B cell (primary cell): ENCODE results near the gene PTPN4. TPM values are rescaled to one million over a fixed set of nuclear protein-coding genes. Genes with fewer than 3 reads are reported as not detected.

Source experiments
- ATAC-seq: fragments of 200-7000 bp; cut with Tn5 transposase; one replicate; pipeline ENCODE4 v1.10.0; 2021; ENCODE audit warnings: low read depth, mild to moderate bottlenecking, moderate number of reproducible peaks, moderate library complexity
- CTCF ChIA-PET: fragments of 350-600 bp; sonication (Branson Sonifier 250); formaldehyde crosslinking; loops from one replicate; lab custom pipeline; 2021; ENCODE audit warnings: antibody characterized with exemption, inconsistent platforms; lab: Charles Lee
- POLR2A ChIA-PET: fragments of 350-600 bp; sonication (Branson Sonifier 250); formaldehyde crosslinking; loops from one replicate; lab custom pipeline; 2021; ENCODE audit warnings: antibody characterized with exemption; lab: Charles Lee
- DNase-seq: peaks from one replicate; pipeline ENCODE4 v3.0.0; 2013
- H2AFZ ChIP-seq: 2 replicates; pipeline ENCODE4 v1.6.1; 2012; ENCODE audit warnings: mild to moderate bottlenecking, low read depth, low read length; ENCODE audit not compliant: insufficient read depth, poor library complexity, severe bottlenecking
- H3K27ac ChIP-seq, 2 donors: 1 replicate in 1 of 2; 2 replicates in 1 of 2; pipeline ENCODE4 v1.5.1; 2012 to 2013; ENCODE audit warnings: low read length in 2 of 2, mild to moderate bottlenecking in 2 of 2, moderate library complexity in 1 of 2
- H3K27me3 ChIP-seq, 4 experiments: fragments of 200-600 bp in 1 of 4; sonication (generic) in 1 of 4; replicated peaks in 1 of 4; 1 replicate in 2 of 4; 2 replicates in 2 of 4; pipeline versions ENCODE4 v1.6.1 to v1.7.0; 2013 to 2016; ENCODE audit warnings: low read length in 3 of 4, mild to moderate bottlenecking in 2 of 4, mixed read lengths in 1 of 4, moderate library complexity in 1 of 4; ENCODE audit not compliant: insufficient read depth in 4 of 4, control insufficient read depth in 3 of 4; ENCODE audit errors: control extremely low read depth in 1 of 4
- H3K36me3 ChIP-seq, 2 experiments: replicated peaks in 1 of 2; 1 replicate in 1 of 2; 2 replicates in 1 of 2; pipeline versions ENCODE4 v1.6.1 to v1.7.1; 2013; ENCODE audit warnings: low read length in 1 of 2; ENCODE audit not compliant: insufficient read depth in 2 of 2, control insufficient read depth in 1 of 2; ENCODE audit errors: control extremely low read depth in 1 of 2, extremely low read depth in 1 of 2
- H3K4me1 ChIP-seq, 2 donors: fragments of 200-600 bp in 1 of 2; sonication (generic) in 1 of 2; 1 replicate in 1 of 2; 2 replicates in 1 of 2; pipeline versions ENCODE4 v1.5.1 to v1.6.1; 2013 to 2017; ENCODE audit warnings: low read length in 2 of 2; ENCODE audit not compliant: control insufficient read depth in 2 of 2, insufficient read depth in 2 of 2
- H3K4me2 ChIP-seq: replicated peaks from 2 replicates; pipeline ENCODE3; 2012; ENCODE audit warnings: mild to moderate bottlenecking, low read depth, low read length; ENCODE audit not compliant: poor library complexity, severe bottlenecking
- H3K4me3 ChIP-seq, 5 experiments: fragments of 200-600 bp in 1 of 5; sonication (generic) in 1 of 5; 1 replicate in 3 of 5; 2 replicates in 2 of 5; pipeline versions ENCODE4 v1.5.1 to v1.7.0; 2011 to 2016; ENCODE audit warnings: low read length in 4 of 5, mild to moderate bottlenecking in 4 of 5, low read depth in 2 of 5, control low read depth in 1 of 5, moderate library complexity in 1 of 5; ENCODE audit not compliant: insufficient read depth in 1 of 5; ENCODE audit errors: control extremely low read depth in 1 of 5, extremely low read depth in 1 of 5
- H3K79me2 ChIP-seq: fragments of 200-600 bp; sonication (generic); one replicate; pipeline ENCODE4 v1.6.0; 2016; ENCODE audit warnings: low read length; ENCODE audit not compliant: control insufficient read depth, insufficient read depth
- H3K9ac ChIP-seq: fragments of 200-600 bp; sonication (generic); 2 replicates; pipeline ENCODE4 v1.6.1; 2017; ENCODE audit warnings: mild to moderate bottlenecking, low read length, moderate library complexity
- H3K9me3 ChIP-seq, 3 donors: one replicate each; pipeline versions ENCODE4 v1.6.1 to v1.7.1; 2013; ENCODE audit warnings: low read length in 2 of 3; ENCODE audit not compliant: control insufficient read depth in 2 of 3, insufficient read depth in 1 of 3; ENCODE audit errors: control extremely low read depth in 1 of 3
- H4K20me1 ChIP-seq: 2 replicates; pipeline ENCODE4 v1.6.0; 2012; ENCODE audit warnings: mild to moderate bottlenecking, low read length; ENCODE audit not compliant: insufficient read depth, control insufficient read depth, poor library complexity, severe bottlenecking
- H3K27ac Mint-ChIP-seq: one replicate; pipeline ENCODE4 v1.8.0; 2021; ENCODE audit warnings: mixed read lengths
- H3K27me3 Mint-ChIP-seq: one replicate; pipeline ENCODE4 v1.8.0; 2021; ENCODE audit warnings: mixed read lengths
- H3K4me1 Mint-ChIP-seq: one replicate; pipeline ENCODE4 v1.8.0; 2021; ENCODE audit warnings: mixed read lengths
- H3K4me3 Mint-ChIP-seq: one replicate; pipeline ENCODE4 v1.8.0; 2021; ENCODE audit warnings: mixed read lengths
- H3K9me3 Mint-ChIP-seq: one replicate; pipeline ENCODE4 v1.8.0; 2022; ENCODE audit warnings: mixed read lengths; ENCODE audit not compliant: insufficient read depth
- EZH2 ChIP-seq: IDR thresholded peaks from 2 replicates; pipeline ENCODE4 v1.6.1; 2012; ENCODE audit warnings: borderline replicate concordance, low read depth, mild to moderate bottlenecking, moderate library complexity, low read length; ENCODE audit not compliant: insufficient read depth, poor library complexity, severe bottlenecking
- WGBS: methylation state at CpG from one replicate; pipeline ENCODE4 v1.1.5; 2013; ENCODE audit warnings: missing lambda C conversion rate; ENCODE audit not compliant: insufficient coverage; 5-methylcytosine and 5-hydroxymethylcytosine counted together
- intact Hi-C: fragments of 100-400 bp; cut with micrococcal nuclease; formaldehyde crosslinking; loops from one replicate; pipeline ENCODE4 v1.10.0; 2022
- polyA plus RNA-seq: library from polyadenylated mRNA; depleted of rRNA; stranded (reverse); fragments of >200 nt; gene quantifications from 2 replicates; pipeline ENCODE4 v1.2.3, GENCODE V29; 2012
- total RNA-seq, 2 donors: library from RNA; stranded (reverse); fragments of 120-200 nt in 1 of 2; gene quantifications; 1 replicate in 1 of 2; 2 replicates in 1 of 2; pipeline versions ENCODE4 v1.2.3 to v1.2.4, GENCODE V29; 2013 to 2022
- TF ChIP-seq, protein P1 (sequence below): fragments of 200-600 bp; IDR thresholded peaks from one replicate; pipeline ENCODE4 v1.8.0; 2022; ENCODE audit warnings: antibody characterized with exemption, mild to moderate bottlenecking

PTPN4 gene
- total and polyA plus RNA-seq, 2 donors (not counting 1 experiment from before 2014, with no cell fraction given): 12.6 to 54.8 TPM

DNA sequence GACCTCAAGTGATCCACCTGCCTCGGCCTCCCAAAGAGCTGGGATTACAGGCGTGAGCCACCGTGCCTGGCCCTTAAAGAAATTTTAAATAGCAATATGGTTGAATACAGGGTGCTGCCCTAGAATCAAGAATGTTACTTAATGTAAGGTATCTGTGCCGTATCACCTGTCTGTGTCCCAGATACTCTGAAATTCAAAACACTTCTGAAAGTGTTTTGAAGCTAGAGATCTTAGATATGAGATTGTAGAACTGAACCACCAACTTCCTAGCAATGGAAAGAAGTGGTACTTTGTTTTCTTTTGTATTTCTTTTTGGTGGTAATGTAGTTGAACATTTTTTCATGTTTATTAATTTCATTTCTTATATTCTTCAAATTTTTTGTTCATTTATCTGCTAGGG is 13.0 kb downstream of the PTPN4 start:
- Mint-ChIP-seq H3K4me1 (peaks cover 21% of the 10 kb centered on the region), H3K9me3 (no peaks in the 10 kb centered on the region), H3K27ac (no peak overlapping the region), H3K27me3 (no peaks in the 10 kb centered on the region), H3K4me3 (no peak overlapping the region)
- H3K9me3 ChIP-seq: peaks cover 0 to 4% (median 0%) of the 10 kb centered on the region in 3 donors
- no peaks in the 10 kb centered on the region for H3K27me3 ChIP-seq
- no peak overlapping the region for H3K4me2 ChIP-seq
- peaks cover 0 to 2% of the 10 kb centered on the region in 2 experiments for H3K36me3 ChIP-seq
- H3K4me3 ChIP-seq: no peak overlapping the region
- H4K20me1 ChIP-seq: peaks cover 34% of the 10 kb centered on the region
- ATAC-seq: no peak
- DNase-seq: no peak
- 92% methylated on average over 4 of the region's 4 CpGs for whole genome bisulfite sequencing
- H2AFZ ChIP-seq: no peak overlapping the region
- no peak overlapping the region for H3K27ac ChIP-seq
- TF ChIP-seq, protein P1, sequence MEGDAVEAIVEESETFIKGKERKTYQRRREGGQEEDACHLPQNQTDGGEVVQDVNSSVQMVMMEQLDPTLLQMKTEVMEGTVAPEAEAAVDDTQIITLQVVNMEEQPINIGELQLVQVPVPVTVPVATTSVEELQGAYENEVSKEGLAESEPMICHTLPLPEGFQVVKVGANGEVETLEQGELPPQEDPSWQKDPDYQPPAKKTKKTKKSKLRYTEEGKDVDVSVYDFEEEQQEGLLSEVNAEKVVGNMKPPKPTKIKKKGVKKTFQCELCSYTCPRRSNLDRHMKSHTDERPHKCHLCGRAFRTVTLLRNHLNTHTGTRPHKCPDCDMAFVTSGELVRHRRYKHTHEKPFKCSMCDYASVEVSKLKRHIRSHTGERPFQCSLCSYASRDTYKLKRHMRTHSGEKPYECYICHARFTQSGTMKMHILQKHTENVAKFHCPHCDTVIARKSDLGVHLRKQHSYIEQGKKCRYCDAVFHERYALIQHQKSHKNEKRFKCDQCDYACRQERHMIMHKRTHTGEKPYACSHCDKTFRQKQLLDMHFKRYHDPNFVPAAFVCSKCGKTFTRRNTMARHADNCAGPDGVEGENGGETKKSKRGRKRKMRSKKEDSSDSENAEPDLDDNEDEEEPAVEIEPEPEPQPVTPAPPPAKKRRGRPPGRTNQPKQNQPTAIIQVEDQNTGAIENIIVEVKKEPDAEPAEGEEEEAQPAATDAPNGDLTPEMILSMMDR: no peak
- no peak for TF ChIP-seq EZH2
- H3K79me2 ChIP-seq: peaks cover 76% of the 10 kb centered on the region
- intact Hi-C loops: no loop called here
- H3K4me1 ChIP-seq: no peaks in the 10 kb centered on the region
- H3K9ac ChIP-seq: no peak overlapping the region
- ChIA-PET POLR2A (no interaction called here), CTCF (no interaction called here)

DNA sequence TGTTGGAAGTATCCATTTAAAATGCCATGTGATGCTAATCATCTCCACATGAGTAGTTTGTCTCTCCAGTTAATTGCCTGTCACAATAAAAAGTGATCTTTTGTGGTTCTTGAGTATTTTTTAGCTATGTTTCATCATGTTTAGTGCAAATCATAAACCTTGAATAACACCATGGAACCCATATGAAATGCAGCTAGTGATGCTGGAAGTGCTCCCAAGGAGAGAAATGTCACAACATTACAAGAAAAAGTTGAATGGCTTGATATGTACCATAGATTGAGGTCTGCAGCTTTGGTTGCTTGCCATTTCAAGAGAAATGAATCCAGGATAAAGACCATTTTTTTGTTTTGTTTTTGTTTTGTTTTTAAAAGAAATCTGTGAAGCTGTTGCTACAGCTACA is 14.3 kb downstream of the PTPN4 start:
- H3K27me3 ChIP-seq: no peaks in the 10 kb centered on the region
- H3K9me3 Mint-ChIP-seq: no peaks in the 10 kb centered on the region
- no peak overlapping the region for H3K9ac ChIP-seq
- H3K27ac Mint-ChIP-seq: no peak overlapping the region
- no peak overlapping the region for H3K4me2 ChIP-seq
- H3K4me1 Mint-ChIP-seq: peaks cover 21% of the 10 kb centered on the region
- no peaks in the 10 kb centered on the region for H3K4me1 ChIP-seq
- ATAC-seq (no peak), DNase-seq (no peak)
- TF ChIP-seq, protein P1: no peak
- no peak for TF ChIP-seq EZH2
- CTCF ChIA-PET: interaction anchor here (0.5 kb wide), 1 partner anchor 415 kb away, joined by 3 read pairs; no protein-coding TSS in a partner anchor
- peaks cover 64% of the 10 kb centered on the region for H3K79me2 ChIP-seq
- intact Hi-C loops: no loop called here
- no peak overlapping the region for H3K4me3 ChIP-seq
- H2AFZ ChIP-seq: no peak overlapping the region
- no peak overlapping the region for H3K4me3 Mint-ChIP-seq
- H3K36me3 ChIP-seq: peaks cover 0 to 2% of the 10 kb centered on the region in 2 experiments
- H3K9me3 ChIP-seq: peaks cover 0 to 4% (median 0%) of the 10 kb centered on the region in 3 donors
- H4K20me1 ChIP-seq: peaks cover 29% of the 10 kb centered on the region
- POLR2A ChIA-PET: no interaction called here
- H3K27ac ChIP-seq: no peak overlapping the region
- H3K27me3 Mint-ChIP-seq: no peaks in the 10 kb centered on the region
